K562 (cell line): Measurements from ENCODE around the gene C17orf75. TPM values are rescaled to one million over a fixed set of nuclear protein-coding genes. Genes with fewer than 3 reads are reported as not detected.

Experiments used
- ATAC-seq: fragments of 200-7000 bp; cut with Tn5 transposase; 3 replicates; pipeline ENCODE4 v1.9.1; 2020; ENCODE audit warnings: moderate library complexity
- BruUV-seq: library from RNA; stranded (reverse); fragments of 400-500 nt; replicated peaks from 2 replicates; lab custom pipeline; 2021; lab: Mats Ljungman, UMichigan
- CTCF ChIA-PET: fragments of 300-600 bp; formaldehyde crosslinking; extraction: SDS; loops from one replicate; lab custom pipeline; 2021; ENCODE audit warnings: low intra/inter-chr PET ratio; lab: Yijun Ruan, JAX
- POLR2A ChIA-PET: fragments of 300-600, 350-650 bp; sonication (Branson Sonifier 250); formaldehyde crosslinking; extraction: SDS; loops from one replicate; lab custom pipeline; 2021; ENCODE audit warnings: antibody characterized with exemption, inconsistent platforms; lab: Yijun Ruan, JAX
- DNase-seq, 4 experiments: peaks; one replicate each; pipeline versions ENCODE4 v3.0.0 to v3.0.0-alpha.2; 2011 to 2018; ENCODE audit warnings: low spot score in 3 of 4, mixed read lengths in 3 of 4; ENCODE audit errors: extremely low read depth in 1 of 4
- FAIRE-seq: peaks from 2 replicates; lab custom pipeline; 2011; peaks lifted over from hg19 to GRCh38; lab: Jason Lieb, UNC
- H2AFZ ChIP-seq: 2 replicates; pipeline ENCODE4 v1.6.0; 2011; ENCODE audit warnings: low read depth, low read length, control low read depth, inconsistent platforms
- H3K27ac ChIP-seq: fragments of 200-600 bp; 3 replicates; pipeline ENCODE4 v1.8.0; 2011; ENCODE audit warnings: low read depth, mild to moderate bottlenecking, control low read depth, inconsistent platforms, low read length, moderate library complexity, mixed read lengths; ENCODE audit errors: extremely low read depth
- H3K27me3 ChIP-seq, 2 experiments: fragments of 300-600 bp in 1 of 2; 2 replicates in 1 of 2; 3 replicates in 1 of 2; pipeline versions ENCODE4 v1.6.0 to v1.8.0; 2011; ENCODE audit warnings: inconsistent platforms in 2 of 2, low read length in 2 of 2, mild to moderate bottlenecking in 1 of 2, mixed read lengths in 1 of 2, moderate library complexity in 1 of 2; ENCODE audit not compliant: control insufficient read depth in 2 of 2, insufficient read depth in 2 of 2
- H3K36me3 ChIP-seq: fragments of 300-600 bp; 3 replicates; pipeline ENCODE4 v1.8.0; 2011; ENCODE audit warnings: mild to moderate bottlenecking, low read length, inconsistent platforms; ENCODE audit not compliant: control insufficient read depth, insufficient read depth
- H3K4me1 ChIP-seq, 2 experiments: fragments of 200-600 bp in 1 of 2; replicated peaks in 1 of 2; 2 replicates in 1 of 2; 3 replicates in 1 of 2; pipeline versions ENCODE4 v1.5.1 to v1.8.0; 2011; ENCODE audit warnings: inconsistent platforms in 2 of 2, low read length in 2 of 2, mild to moderate bottlenecking in 1 of 2, mixed read lengths in 1 of 2, moderate library complexity in 1 of 2; ENCODE audit not compliant: control insufficient read depth in 2 of 2, insufficient read depth in 2 of 2
- H3K4me2 ChIP-seq: 2 replicates; pipeline ENCODE4 v1.6.1; 2011; ENCODE audit warnings: low read length, control low read depth, inconsistent platforms, mixed read lengths; ENCODE audit not compliant: insufficient read depth
- H3K4me3 ChIP-seq: fragments of 200-600 bp; sonication (generic), shearing (Covaris generic); 2 replicates; pipeline ENCODE4 v1.5.1; 2016; ENCODE audit warnings: control low read depth, inconsistent platforms
- H3K79me2 ChIP-seq: fragments of 200-600 bp; 3 replicates; pipeline ENCODE4 v1.8.0; 2011; ENCODE audit warnings: low read length, inconsistent platforms; ENCODE audit not compliant: control insufficient read depth, insufficient read depth
- H3K9ac ChIP-seq, 2 experiments: 2 replicates each; pipeline versions ENCODE4 v1.6.0 to v1.6.1; 2011; ENCODE audit warnings: low read depth in 2 of 2, low read length in 2 of 2, control low read depth in 1 of 2, inconsistent platforms in 1 of 2, mild to moderate bottlenecking in 1 of 2, mixed read lengths in 1 of 2; ENCODE audit not compliant: insufficient read depth in 1 of 2
- H3K9me1 ChIP-seq: one replicate; pipeline ENCODE4 v1.6.0; 2011; ENCODE audit warnings: inconsistent platforms, mild to moderate bottlenecking, low read length, moderate library complexity; ENCODE audit not compliant: control insufficient read depth, insufficient read depth
- H3K9me3 ChIP-seq: replicated peaks from 2 replicates; pipeline ENCODE4 v1.5.1; 2011; ENCODE audit warnings: low read depth, low read length, inconsistent platforms; ENCODE audit not compliant: control insufficient read depth, insufficient read depth
- H4K20me1 ChIP-seq: replicated peaks from 2 replicates; pipeline ENCODE4 v1.6.1; 2011; ENCODE audit warnings: low read length, inconsistent platforms, mixed read lengths; ENCODE audit not compliant: control insufficient read depth, insufficient read depth
- MIER1 ChIP-seq: fragments of 450-650 bp; IDR thresholded peaks from 2 replicates; pipeline ENCODE4 v1.6.1; 2016; ENCODE audit warnings: antibody characterized with exemption, mild to moderate bottlenecking, low read depth
- POLR3G ChIP-seq: IDR thresholded peaks from 2 replicates; pipeline ENCODE4 v1.6.1; 2011; ENCODE audit not compliant: insufficient read length, insufficient replicate concordance; ENCODE audit errors: extremely low read depth
- RBFOX2 ChIP-seq: fragments of 200-400 bp; formaldehyde crosslinking; IDR thresholded peaks from 2 replicates; pipeline ENCODE4 v1.6.1; 2017; ENCODE audit warnings: low read depth, mild to moderate bottlenecking, low read length, moderate library complexity
- SRSF3 ChIP-seq: fragments of 200-400 bp; formaldehyde crosslinking; IDR thresholded peaks from 2 replicates; pipeline ENCODE4 v1.6.1; 2016; ENCODE audit warnings: mild to moderate bottlenecking, low read length, moderate library complexity; ENCODE audit not compliant: insufficient read depth
- TCF7L2 ChIP-seq: fragments of 150-350 bp; IDR thresholded peaks from 2 replicates; pipeline ENCODE4 v1.6.1; 2016; ENCODE audit warnings: low read depth, mild to moderate bottlenecking, low read length, moderate library complexity
- TGIF2 ChIP-seq: sonication (generic); formaldehyde crosslinking; IDR thresholded peaks from 2 replicates; pipeline ENCODE4 v1.8.1; 2022; ENCODE audit warnings: mild to moderate bottlenecking, missing genetic modification reagents, moderate library complexity
- ZBTB7A ChIP-seq: IDR thresholded peaks from 2 replicates; pipeline ENCODE4 v1.6.1; 2011; ENCODE audit warnings: low read depth, mild to moderate bottlenecking, low read length, moderate library complexity, borderline replicate concordance; ENCODE audit not compliant: control insufficient read depth
- ZMIZ1 ChIP-seq, 2 experiments: fragments of 150-350 bp in 1 of 2; IDR thresholded peaks; 2 replicates each; pipeline ENCODE4 v1.6.1; 2012 to 2016; ENCODE audit warnings: low read depth in 2 of 2, low read length in 2 of 2, mild to moderate bottlenecking in 1 of 2, moderate library complexity in 1 of 2
- WGBS: fragments of 100-300 bp; shearing (Covaris generic); methylation state at CpG from one replicate; pipeline ENCODE4 v1.1.6; 2016; ENCODE audit warnings: low coverage, mixed read lengths; ENCODE audit not compliant: insufficient coverage; ENCODE audit errors: missing lambda C conversion rate; 5-methylcytosine and 5-hydroxymethylcytosine counted together
- in situ Hi-C: fragments of 300-500 bp; cut with MboI; formaldehyde crosslinking; loops from 4 replicates; pipeline ENCODE4 v1.15.0; 2018; ENCODE audit warnings: inconsistent platforms, mixed read lengths
- intact Hi-C: fragments of 100-400 bp; cut with micrococcal nuclease; formaldehyde crosslinking; loops from 2 replicates; pipeline ENCODE4 v1.14.2; 2022
- polyA plus RNA-seq, 8 experiments: library from polyadenylated mRNA; depleted of rRNA in 4 of 8; stranded (reverse) in 5 of 8; unstranded in 3 of 8; fragments of >200 nt; fragmentation: Nextera tagmentation in 2 of 8; fragmentation: Illumina TruSeq in 1 of 8; extraction: Ambion mirVana in 2 of 8; extraction: Trizol in 1 of 8; gene quantifications; 2 replicates each; pipeline versions ENCODE4 v1.2.1 to v1.2.3, GENCODE V29; 2011 to 2014; ENCODE audit warnings: inconsistent platforms in 1 of 8, missing spikeins in 1 of 8
- total RNA-seq, 7 experiments: library from RNA; depleted of rRNA in 6 of 7; stranded (reverse); fragments of >200 nt in 6 of 7; fragmentation: Illumina TruSeq in 2 of 7; extraction: Trizol in 2 of 7; gene quantifications; 2 replicates each; pipeline versions ENCODE4 v1.2.1 to v1.2.3, GENCODE V29; 2011 to 2021; ENCODE audit warnings: low replicate concordance in 1 of 7

Gene C17orf75
- total and polyA plus RNA-seq, 9 of the 15 experiments (the other 6 are each of a cell fraction or from before 2014, with no cell fraction given) = 15.5 to 55.7 (median 18.5) TPM

DNA sequence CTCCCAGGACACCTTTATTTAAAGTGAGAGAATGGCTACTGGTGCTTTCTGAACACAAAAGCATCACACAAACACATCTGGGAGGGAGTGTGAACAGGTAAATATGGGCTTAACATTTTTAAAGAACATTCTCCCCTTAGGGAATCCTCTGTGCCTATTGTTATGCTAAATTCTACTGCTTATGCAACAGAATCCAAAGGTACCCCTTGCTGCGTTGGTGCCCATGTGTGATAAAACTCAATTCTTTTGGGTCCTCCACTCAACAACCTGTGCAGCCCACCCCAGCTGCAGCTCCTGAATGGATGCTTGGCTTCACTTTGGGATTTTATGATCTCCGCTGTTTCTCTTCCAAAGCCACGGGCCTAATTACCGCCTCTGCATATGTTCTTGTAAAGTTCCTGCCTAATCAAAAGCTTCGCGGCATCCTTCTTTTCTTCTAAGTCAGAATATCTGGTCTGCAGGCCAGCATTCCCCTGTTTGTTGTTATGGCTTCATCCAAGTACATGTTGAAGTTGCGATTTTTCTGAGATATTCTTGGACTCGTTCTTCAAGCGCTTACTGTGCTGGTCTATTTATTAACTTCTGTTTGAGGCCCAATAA lies 52.4 kb downstream of the C17orf75 start:
- TF ChIP-seq SRSF3 (no peak), TCF7L2 (no peak), TGIF2 (no peak), MIER1 (no peak), RBFOX2 (no peak), ZMIZ1 (IDR thresholded peaks at IDR 0.05; ENCODE audit: low read depth in 2 of 2, low read length in 2 of 2) (no peak), POLR3G (no peak), ZBTB7A (no peak)
- no TSS peak for BruUV-seq
- WGBS = 77% methylated on average over 9 of the region's 9 CpGs

More for the DNA sequence above, 52.4 kb downstream of the C17orf75 start:
- FAIRE-seq (no peak), ATAC-seq (no peak), DNase-seq (no peak)
- Histone ChIP-seq H3K9me1 (no peaks in the 10 kb centered on the region), H3K4me1 (peaks cover 27 to 37% of the 10 kb centered on the region in 2 experiments), H2AFZ (no peak overlapping the region), H3K4me3 (no peak overlapping the region), H3K27me3 (no peaks in the 10 kb centered on the region), H3K79me2 (no peaks in the 10 kb centered on the region), H3K9me3 (no peaks in the 10 kb centered on the region), H3K36me3 (no peaks in the 10 kb centered on the region; the same call in 2 of the 3 replicates), H3K27ac (no peak overlapping the region), H4K20me1 (no peaks in the 10 kb centered on the region), H3K9ac (no peak overlapping the region), H3K4me2 (no peak overlapping the region)
- in situ Hi-C loops (no loop called here), intact Hi-C loops (no loop called here)
- ChIA-PET POLR2A (no interaction called here), CTCF (no interaction called here)
